ENCODE data around the gene ZBTB48.
A peak's percentile ranks its signal among the peaks of the same experiment; 100 is the strongest.

Gene ZBTB48

DNA sequence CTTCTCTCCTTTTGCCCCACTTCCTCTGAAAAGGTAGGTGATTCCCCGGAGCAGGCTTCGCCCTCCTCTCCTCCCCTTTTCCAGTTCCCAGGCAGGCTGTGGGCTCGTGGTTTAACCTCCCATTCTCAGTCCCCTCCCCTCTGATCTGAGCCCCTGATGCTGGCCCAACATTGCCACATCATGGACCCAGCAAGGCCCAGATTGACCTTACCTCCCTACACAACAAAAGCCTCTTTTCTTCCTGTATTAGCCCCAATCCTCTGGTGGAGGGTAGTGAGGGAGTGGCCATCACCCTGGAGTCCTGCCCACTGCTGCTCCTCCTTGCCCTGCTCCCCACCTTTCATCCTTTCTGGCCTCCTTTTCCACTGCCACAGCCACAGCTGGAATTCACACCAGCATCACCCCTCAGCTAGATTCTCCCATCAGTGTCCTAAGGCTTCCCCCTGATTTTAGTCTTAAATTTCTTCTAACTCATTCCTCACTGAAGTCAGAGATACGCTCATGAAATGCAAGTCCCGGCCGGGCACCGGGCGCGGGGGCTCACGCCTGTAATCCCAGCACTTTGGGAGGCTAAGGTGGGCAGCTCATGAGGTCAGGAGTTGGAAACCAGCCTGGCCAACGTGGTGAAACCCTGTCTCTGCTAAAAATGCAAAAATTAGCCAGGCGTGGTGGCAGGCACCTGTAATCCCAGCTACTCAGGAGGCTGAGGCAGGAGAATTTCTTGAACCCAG, 7.0 kb upstream of the ZBTB48 start:
- DNase-seq (ENCODE audit: low read depth, low spot score), result no peak

DNA sequence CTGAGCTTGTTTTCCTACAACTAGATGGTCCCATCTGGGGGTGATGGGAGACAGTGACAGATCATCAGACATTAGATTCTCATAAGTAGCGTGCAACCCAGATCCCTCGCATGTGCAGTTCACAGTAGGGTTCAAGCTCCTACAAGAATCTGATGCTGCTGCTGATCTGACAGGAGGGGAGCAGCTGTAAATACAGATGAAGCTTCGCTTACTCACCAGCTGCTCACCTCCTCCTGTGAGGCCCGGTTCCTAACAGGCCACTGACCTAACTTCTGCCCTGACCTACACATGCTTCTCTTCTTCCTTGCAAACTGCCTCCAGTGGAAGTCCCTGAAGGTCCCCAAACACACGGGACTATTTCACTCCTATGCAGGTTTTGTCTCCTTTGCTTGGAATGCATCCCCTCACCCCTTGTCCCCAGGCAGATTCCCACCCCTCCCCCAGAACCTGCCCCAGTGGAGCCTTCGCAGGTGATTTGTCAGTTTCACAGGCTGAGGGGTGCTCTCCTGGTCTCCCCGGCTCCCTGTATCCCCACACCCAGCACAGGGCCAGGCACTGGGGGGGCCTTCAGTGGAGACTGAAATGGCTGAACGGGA, 5.7 kb upstream of the ZBTB48 start:
- no peak for DNase-seq (ENCODE audit: low read depth, low spot score)

DNA sequence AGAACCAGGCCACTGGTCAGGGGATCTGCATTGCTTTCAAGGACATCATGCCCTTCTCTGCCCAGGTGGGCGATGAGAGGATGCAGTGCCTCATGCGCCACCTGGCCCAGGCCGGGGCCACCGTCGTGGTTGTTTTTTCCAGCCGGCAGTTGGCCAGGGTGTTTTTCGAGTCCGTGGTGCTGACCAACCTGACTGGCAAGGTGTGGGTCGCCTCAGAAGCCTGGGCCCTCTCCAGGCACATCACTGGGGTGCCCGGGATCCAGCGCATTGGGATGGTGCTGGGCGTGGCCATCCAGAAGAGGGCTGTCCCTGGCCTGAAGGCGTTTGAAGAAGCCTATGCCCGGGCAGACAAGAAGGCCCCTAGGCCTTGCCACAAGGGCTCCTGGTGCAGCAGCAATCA, 5.0 kb upstream of the ZBTB48 start:
- no peak for DNase-seq (ENCODE audit: low read depth, low spot score)

GRCh38 chr1:6577831-6578525, 1.8 kb upstream of the ZBTB48 start:
- DNase-seq (ENCODE audit: low read depth, low spot score), result no peak

GRCh38 chr1:6578624-6579373, 995 bp upstream of the ZBTB48 start:
- no peak for DNase-seq (ENCODE audit: low read depth, low spot score)

DNA sequence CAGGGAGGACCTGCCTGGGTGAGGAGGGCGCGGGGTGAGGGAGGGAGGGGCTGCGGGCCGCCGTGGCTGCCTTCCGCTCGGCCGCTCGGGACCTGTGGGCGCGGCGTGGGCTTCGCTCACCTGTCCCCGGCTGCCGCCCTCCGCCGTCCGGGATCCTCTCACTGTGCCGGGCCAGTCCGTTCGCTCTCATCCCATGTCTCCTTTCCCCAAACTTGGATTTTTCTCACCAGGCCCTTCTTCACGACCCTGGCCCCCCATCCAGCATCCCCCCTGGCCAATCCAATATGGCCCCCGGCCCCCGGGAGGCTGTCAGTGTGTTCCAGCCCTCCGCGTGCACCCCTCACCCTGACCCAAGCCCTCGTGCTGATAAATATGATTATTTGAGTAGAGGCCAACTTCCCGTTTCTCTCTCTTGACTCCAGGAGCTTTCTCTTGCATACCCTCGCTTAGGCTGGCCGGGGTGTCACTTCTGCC, 362 bp downstream of the ZBTB48 start:
- no peak for DNase-seq (ENCODE audit: low read depth, low spot score)

GRCh38 chr1:6580593-6581409, 1.0 kb downstream of the ZBTB48 start:
- no peak for DNase-seq (ENCODE audit: low read depth, low spot score)

GRCh38 chr1:6581561-6582305, 1.9 kb downstream of the ZBTB48 start:
- no peak for DNase-seq (ENCODE audit: low read depth, low spot score)

DNA sequence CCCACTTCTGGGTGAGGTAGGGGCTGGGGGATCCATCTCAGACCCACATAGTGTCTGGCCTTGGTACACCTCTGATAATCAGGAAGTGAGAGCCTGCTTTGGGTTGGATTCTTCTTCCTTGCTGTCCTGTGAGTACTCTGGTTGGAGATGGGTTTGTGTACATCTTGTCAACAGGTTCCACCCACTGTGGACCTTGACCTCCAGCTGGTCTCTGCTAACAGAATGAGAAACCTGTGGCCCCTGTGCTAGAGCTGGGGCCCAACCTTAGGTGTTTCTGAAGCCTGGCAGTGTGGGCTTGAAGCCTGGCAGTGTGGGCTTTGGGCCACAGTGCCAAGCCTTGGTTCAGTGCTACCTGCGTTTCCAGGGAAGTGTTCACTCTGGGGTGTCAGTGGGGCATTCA, 2.6 kb downstream of the ZBTB48 start:
- DNase-seq (ENCODE audit: low read depth, low spot score), result no peak

DNA sequence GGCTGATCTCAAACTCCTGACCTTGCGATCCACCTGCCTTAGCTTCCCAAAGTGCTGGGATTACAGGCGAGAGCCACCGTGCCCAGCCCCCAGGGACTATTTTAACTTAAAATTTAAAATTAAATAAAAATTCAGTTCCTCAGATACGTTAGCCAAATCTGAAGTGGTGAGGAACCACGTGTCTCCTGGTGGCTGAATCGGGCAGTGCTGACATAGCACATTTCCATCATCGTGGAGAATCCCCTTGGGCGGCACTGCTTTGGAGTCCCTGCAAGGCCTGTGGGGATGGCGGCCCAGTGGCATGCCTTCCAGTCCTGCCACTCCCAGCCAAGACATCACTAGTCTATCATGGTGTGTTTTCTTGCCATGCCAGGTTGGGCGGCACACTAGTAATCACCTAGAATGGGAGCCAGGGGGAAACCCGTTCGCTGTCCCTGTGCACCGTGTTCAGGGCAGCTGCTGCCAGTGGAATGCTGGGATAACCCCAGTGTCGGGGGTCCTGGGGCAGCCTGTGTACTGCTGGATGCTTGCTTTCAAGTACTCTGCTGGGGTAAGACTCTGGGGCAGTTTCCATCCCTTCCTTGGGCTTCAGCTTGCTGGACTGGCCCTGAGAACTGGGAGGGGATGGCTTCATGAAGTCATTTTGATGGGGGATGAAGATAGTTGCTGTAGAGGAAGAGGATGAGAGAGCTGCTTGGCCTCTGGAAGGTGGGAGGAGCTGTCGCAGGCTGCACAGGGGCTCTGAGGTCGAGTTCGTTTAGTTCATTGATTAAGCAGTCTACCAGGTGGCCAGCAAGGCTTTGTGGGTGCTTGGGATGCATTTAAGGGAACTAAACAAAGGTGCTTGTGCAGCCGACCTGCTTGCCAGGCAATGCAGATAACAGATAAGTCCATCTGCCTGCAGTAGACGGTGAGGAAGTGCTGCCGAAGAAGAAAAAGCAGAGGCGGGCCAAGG, 4.6 kb downstream of the ZBTB48 start:
- no peak for DNase-seq (ENCODE audit: low read depth, low spot score)

DNA sequence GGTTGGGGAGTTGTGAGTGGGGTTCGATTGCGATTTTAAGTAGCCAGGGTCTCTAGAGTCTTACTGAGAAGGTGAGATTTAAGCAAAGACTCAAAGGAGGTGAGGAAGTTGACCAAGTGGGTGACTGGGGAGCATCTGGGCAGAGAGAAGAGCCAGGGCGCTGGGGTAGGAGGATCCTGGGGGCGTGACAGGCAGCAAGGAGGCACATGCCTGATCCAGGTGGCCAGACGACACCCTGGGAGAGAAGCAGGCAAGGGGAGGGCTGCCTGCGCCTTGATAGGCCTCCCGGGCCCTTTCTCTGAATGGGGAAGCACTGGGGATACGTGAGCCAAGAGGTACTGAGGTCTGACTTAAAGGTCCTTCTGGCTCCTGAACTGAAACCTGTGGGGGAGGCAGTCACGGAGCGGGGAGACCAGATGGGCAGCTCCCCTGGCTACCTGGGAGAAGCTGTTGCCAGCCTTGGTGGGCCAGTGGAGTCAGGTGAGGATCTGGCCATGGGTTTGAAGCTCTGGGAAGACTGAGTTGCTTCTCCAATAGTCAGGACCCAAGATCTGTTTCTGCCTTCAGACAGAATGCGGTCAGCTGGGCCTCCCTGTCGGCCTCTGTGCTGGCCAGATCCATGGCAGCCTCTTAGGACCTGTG, 5.4 kb downstream of the ZBTB48 start:
- DNase-seq (ENCODE audit: low read depth, low spot score), result no peak

DNA sequence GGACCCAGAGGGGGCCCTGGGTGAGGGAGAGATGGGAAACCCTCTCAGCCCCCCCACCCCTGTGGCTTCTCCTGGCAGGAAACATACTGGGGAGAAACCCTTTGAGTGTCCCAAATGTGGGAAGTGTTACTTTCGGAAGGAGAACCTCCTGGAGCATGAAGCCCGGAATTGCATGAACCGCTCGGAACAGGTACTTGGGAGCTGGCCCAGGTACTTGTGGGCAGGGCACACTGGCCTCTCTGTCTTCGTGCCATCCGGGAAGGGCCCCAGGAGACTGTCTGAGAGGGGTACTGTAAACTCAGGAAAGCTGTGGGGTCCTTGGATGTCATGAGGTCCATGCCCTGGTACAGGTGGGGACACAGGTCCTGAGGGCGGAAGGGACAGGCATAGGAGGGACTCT, 6.0 kb downstream of the ZBTB48 start:
- no peak for DNase-seq (ENCODE audit: low read depth, low spot score)

DNA sequence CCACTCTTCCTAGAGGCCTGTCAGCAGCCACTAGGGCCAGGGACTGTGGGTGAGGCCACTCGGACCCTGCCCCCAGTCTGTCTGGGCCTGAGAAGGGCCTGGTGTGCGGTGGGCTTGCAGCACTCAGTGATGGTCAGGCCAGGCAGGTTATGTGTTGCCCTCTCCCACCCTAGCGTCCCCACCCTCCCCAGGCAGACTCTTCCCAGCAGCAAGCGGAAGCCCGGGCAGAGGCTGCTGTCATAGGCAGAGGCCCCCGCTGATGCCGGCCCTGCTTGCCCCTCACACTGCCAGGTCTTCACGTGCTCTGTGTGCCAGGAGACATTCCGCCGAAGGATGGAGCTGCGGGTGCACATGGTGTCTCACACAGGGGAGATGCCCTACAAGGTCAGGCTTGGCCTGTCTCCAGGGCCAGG, 6.6 kb downstream of the ZBTB48 start:
- no peak for DNase-seq (ENCODE audit: low read depth, low spot score)

GRCh38 chr1:6587261-6588005, 7.6 kb downstream of the ZBTB48 start:
- DNase-seq (ENCODE audit: low read depth, low spot score), result peak; percentile 60

DNA sequence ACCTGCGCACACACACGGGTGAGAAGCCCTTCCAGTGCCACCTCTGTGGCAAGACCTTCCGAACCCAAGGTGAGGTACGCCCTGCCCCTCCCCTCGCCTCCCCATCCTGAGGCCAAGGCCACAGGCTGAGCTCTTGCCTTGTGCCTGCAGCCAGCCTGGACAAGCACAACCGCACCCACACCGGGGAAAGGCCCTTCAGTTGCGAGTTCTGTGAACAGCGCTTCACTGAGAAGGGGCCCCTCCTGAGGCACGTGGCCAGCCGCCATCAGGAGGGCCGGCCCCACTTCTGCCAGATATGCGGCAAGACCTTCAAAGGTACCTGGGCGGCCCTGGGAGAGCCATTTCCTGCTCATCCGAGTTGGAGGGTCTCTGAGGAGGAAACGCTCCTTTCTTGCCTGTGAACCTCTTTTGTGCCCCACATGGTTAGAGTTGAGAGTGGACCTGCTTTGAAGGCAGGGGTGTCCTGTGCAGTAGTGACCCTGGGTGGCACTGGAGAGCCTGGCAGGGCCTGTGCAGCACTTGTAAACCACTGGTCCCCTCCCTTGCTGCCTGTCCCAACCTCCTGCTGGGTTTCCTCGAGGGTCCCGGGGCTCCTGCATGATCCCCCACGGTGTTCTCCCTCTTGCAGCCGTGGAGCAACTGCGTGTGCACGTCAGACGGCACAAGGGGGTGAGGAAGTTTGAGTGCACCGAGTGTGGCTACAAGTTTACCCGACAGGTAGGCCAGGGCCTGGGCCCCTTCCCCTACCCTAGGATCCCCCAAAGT, 8.5 kb downstream of the ZBTB48 start:
- DNase-seq (ENCODE audit: low read depth, low spot score), result no peak

DNA sequence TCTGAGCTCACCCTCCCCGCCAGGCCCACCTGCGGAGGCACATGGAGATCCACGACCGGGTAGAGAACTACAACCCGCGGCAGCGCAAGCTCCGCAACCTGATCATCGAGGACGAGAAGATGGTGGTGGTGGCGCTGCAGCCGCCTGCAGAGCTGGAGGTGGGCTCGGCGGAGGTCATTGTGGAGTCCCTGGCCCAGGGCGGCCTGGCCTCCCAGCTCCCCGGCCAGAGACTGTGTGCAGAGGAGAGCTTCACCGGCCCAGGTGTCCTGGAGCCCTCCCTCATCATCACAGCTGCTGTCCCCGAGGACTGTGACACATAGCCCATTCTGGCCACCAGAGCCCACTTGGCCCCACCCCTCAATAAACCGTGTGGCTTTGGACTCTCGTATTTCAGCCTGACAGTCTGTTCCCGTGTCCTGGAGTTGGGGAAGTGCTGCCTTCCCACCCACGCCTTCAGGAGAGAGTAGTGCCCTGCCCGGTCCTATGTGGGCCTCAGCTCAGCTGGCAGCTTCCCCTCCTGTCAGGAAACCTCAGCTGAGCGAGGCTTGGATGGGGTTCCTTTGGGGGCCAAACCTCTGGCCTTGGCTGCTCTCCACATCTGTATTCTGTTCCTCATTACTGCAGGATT, 9.2 kb downstream of the ZBTB48 start:
- DNase-seq (ENCODE audit: low read depth, low spot score), result no peak

DNA sequence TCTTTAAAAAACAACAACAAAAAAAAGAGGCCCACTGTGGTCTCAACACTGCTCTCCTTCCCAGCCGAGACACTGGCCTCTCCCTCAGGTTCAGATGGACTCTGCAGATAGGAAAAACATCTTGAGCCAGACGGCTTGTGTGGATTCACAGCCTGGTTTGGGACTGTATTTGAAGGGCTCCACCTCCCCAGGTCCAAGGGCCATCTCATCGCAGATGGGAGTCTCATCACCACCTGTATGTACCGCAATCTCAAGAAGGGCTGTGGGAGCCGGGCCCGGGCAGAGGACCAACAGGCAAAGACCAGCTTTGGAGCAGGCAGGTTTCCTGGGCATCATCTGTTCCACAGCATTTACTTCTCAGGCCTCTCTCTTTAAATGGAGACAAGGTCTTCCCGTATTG, 10.3 kb downstream of the ZBTB48 start:
- no peak for DNase-seq (ENCODE audit: low read depth, low spot score)
